ENCODE measurements around the gene OR10A5.
"Not testable (repeated sequence)": the region's sequence is repeated elsewhere in the genome, so short reads cannot be mapped to it uniquely, and the experiment has no call there.

Gene OR10A5, protein sequence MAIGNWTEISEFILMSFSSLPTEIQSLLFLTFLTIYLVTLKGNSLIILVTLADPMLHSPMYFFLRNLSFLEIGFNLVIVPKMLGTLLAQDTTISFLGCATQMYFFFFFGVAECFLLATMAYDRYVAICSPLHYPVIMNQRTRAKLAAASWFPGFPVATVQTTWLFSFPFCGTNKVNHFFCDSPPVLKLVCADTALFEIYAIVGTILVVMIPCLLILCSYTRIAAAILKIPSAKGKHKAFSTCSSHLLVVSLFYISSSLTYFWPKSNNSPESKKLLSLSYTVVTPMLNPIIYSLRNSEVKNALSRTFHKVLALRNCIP

DNA sequence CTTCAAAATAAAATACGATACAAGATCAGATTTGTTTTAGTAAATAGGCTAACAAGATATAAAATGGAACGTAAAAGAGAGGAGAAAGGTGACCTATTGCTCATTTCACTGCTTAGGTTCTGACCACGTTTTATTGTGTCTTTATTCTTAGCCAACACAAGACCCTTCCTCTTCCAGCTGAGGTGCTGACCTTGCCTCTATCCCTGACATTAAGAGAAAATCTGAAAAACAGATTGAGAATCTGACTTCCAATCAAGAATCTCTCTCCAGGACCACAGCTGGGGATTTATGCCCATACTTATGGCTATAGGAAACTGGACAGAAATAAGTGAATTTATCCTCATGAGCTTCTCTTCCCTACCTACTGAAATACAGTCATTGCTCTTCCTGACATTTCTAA lies at the start of gene OR10A5:
Gene OR10A5, plus strand, starts transcription at position 301 of the 400 bp plus-strand sequence. Its CDS starts 0 bp downstream, at position 301.
- no peak for DNase-seq (ENCODE audit: low spot score)

DNA sequence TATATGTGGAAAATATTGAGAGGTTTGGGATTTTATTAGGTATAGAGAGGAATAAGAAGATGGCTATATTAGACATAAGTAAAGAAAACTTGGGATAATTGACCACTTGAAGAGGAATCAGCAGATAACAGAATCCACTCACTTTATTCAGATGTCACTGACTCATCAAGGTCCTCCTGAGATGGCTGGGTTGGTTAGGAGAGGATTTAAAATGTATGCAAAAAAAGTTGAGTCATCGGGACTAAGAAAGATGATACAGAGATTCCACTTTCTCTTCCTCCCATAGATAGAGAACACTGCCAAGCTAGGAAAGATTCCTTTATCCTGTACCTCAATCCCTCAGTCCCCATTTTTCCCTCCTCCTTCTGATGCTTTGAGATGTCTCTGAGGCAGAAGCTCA lies 46.1 kb upstream of the OR10A5 start, which contains the start of gene OR6A2:
Gene OR6A2, minus strand, starts transcription at position 288 of the 400 bp plus-strand sequence. CDS start 3,981 bp downstream, outside the sequence.
- no peak for DNase-seq (ENCODE audit: low spot score)

DNA sequence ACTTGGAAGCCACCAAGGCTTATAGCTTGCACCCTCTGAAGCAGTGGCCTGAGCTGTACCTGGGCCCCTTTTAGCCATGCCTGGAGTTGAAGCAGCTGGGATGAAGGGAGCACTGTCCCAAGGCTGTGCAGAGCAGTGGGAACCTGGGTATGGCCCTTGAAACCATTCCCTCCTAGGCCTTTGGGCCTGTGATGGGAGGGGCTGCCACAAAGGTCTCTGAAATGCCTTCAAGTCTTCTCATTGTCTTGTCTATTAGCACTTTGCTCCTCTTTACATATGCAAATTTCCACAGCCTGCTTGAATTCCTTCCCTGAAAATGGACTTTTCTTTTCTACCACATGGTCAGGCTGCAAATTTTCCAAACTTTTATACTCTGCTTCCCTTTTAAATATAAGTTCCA lies 44.4 kb upstream of the OR10A5 start:
- not testable (repeated sequence) for DNase-seq (ENCODE audit: low spot score)

DNA sequence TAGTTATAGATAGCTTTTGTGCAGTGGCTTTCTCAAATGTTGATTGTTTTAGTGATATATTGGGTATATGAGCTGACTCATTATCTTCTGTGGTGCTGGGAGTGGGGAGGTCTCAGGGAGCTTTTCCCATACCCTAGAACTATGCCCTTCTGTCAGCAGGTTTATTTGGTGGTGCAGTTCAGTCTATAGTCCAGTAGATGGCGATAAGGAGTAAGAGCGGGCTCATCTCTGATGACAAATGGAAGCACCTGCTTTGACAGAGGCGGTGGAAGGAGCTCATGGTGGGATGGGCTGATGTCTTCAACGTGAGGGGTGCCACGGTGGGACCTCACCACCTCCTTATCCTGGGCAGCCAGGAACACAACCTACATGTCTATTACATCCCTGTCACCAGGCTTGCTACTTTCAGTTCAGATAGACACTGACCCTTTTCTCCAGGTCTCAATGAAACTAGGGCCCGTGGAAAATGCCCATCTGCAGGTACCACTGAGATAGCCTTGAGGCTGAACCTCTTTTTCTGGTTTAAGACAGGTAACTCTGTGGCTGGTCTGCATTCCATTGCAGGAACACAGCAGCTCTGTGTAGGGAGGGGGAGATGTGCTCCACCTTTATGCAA lies 33.0 kb upstream of the OR10A5 start:
- DNase-seq (ENCODE audit: low spot score): peak; percentile 62

DNA sequence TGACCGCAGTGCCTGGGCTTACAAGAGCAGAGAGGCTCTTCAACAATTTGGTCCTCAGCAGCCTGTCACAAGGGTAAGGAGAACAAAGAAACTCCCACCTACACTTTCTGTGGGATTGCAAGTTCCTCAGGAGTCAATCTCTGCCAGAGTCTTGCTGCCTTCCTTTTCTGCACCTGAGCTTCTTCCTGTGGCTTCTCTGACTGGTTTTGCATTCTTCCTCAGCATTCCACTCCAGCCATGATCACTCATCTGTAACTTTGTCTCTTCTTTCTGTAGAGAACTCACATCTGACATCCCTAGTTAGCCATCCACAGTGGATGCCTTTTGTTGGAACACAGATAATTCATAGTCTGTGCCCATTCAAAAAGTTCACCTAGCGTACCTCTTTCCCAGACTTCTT lies 31.8 kb upstream of the OR10A5 start:
- DNase-seq (ENCODE audit: low spot score): no peak

DNA sequence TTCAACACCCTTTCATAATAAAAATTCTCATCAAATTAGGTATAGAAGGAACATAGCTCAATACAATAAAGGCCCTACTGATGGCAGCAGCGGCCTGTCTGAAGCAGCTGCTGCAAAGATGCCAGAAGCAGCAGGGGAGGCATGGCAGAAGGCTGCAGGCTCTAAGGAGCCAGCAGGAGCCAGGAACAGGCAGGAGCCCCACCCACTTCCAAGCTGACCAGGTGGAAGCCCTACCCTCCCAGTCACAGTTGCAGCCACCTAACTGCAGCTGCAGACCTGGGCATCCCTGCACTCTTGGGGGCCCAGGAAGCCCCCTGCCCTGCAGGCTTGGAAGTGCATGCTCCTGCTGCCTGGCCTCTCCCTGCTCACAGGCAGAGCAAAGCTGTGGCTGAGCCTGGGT lies 27.8 kb upstream of the OR10A5 start:
- DNase-seq (ENCODE audit: low spot score): no peak

DNA sequence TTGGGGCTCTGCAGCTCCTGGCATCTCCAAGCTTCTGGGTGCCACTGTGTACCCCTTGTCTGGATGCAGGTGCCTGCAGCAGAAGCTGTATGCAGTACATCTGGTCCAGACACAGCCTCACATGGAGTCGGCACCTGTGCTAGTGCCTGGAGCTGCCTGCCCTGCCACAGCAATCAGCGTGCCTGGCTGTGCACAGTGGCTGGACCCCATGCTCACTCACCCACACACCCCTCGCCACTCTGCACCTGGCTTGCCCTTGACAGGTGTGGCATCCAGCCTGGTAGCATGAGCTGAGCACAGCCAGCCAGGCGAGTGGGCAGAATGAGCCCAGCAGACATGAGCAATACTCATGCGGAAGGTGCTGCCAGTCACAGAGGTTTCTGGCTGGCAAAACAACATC lies 26.5 kb upstream of the OR10A5 start:
- no peak for DNase-seq (ENCODE audit: low spot score)

DNA sequence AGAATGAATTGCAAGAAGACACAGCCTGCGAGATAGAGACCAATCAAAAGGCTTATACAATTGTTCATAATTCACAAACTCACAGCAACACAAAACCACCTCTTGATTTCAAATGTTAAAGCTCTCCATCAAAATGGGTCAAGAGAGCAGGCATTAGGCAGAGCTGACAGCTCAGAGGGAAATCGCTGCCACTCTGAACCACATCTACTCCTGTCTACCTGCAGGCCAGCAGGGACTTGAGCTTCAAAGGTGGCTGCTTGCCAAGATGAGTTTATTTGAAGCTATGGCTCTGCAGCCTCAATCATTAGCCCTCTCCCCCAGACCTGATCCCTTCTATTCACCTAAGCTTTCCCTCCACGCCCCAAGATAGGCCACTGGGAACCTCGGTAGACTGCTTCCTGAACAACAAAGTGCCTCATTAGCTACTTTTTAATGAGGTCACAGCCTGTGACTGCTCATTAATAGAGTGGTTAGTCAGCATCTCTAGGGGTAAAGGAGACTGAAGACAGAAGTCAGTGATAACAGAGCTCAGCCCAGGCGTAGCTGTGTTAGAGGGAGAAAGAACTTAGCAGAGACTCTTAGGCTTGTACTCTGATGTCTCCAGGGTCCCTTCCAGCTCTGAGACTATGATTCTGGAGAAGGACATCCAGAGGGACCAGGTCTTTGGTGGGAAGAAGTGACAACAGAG lies 21.2 kb upstream of the OR10A5 start:
- DNase-seq (ENCODE audit: low spot score): no peak

DNA sequence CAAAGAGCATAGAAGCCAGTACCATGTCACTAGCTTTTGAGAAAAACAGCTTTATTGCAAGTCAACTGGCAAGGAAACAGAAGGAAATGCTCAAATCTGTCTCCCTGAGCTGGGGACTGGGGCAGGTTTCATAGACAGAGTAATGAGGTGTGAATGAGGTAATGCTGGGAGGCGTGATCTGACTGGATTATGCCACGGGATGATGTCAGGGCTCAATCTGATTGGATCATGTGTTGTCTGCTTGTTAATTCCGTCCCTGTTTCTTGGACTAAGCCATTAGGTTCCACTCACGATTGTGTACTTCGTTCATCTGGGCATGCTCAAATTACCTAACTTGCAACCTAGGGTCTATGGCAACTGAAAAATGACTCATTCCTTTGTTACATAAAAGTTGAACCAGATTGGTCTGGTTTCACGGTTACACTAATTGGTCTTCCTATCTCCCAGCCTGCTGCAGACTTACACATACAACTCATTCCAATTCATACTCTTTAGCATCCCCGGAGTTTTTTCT lies 20.2 kb upstream of the OR10A5 start:
- DNase-seq (ENCODE audit: low spot score): no peak

DNA sequence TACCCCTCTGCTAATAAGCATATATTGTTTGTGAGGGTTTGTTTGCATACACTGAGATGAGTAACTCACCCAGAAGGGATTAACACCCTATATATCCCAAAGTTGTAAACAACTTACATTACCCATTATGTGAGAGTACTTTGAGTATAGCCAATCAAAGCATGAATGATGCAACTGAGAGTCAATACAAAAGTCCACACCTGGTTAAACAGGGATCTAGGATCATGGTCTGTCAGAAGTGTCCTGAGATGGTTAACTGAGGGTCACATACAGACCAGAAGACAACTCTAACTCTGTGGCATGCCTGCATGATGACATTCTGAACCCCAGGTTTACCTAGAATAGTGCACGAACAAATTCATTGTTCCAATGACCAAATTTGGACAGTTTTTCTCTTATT lies 17.4 kb upstream of the OR10A5 start:
- DNase-seq (ENCODE audit: low spot score): no peak

DNA sequence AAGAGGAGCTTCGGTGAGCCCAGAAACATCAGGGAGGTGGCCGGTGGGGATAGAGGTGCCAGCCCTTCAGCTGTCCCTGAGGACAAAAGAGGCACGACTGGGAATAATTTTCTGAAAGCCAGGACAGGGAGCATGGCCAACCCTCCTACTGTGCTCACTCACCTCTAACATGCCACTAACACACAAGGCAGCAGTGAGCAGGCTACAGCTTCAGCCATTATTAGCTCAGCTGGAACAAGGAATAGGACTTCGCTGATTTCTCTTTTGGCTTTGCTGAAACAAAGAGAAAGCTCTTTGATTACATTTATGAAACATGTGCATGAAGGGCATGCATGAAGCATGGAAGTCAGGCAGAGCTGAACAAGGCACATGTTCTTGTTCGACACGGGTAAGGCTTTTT lies 12.1 kb upstream of the OR10A5 start:
- DNase-seq (ENCODE audit: low spot score): no peak

DNA sequence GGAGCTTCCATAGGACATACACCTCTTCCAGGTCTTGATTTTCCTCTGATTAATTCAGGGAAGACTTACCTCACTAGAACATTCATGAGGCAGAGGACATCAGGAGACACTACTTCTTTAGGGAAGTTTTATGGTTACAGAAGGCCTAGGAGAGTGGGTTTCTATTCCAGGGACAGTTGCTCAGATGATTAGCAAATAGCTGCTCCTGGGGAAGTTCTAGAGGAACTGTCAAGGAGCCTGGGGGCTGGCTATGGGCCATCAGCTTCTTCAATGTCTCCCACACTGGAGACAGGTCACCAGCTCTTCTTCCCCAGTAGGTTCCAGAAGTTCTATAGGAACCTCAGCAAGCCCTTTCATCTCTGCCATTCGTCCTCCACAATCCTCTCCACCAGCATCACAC lies 11.5 kb upstream of the OR10A5 start:
- DNase-seq (ENCODE audit: low spot score): no peak

DNA sequence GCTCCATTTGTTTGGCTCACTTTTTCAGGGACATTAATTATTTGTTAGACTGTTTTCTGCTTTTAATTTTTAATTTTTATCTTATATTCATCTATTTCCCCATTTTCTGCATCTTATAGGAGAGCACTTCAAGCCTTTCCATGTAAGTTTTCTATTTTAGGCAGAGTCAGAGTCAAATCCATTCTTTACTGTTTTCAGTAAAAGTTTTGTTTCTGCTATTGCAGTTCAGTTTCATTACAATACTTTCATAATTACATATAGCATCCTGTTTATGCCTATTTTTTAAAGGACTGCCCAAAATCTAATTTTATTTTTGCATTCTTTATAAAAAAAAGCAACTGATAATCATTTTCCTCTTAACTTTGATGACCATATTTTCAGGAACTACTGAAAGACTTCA lies 3.8 kb upstream of the OR10A5 start:
- DNase-seq (ENCODE audit: low spot score): no peak

DNA sequence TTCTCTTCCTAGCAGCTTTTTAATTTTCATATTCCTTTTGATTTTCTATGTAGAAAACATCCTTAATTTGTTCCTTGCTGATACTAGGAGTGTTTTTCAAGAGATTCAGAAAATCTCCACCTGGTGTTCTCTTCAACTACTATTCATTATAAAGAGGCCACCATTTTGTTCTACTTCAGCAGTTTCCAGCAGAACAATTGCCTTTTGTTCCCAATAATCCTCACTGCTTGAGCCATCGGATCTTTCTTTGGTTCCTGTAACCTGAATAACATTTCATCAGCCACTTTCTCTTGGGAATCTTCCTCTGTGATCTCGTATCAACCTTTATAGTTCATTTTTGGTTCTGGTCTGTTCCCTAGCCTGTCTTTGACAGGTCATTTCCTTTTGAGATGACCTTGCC lies 1.8 kb upstream of the OR10A5 start:
- no peak for DNase-seq (ENCODE audit: low spot score)

DNA sequence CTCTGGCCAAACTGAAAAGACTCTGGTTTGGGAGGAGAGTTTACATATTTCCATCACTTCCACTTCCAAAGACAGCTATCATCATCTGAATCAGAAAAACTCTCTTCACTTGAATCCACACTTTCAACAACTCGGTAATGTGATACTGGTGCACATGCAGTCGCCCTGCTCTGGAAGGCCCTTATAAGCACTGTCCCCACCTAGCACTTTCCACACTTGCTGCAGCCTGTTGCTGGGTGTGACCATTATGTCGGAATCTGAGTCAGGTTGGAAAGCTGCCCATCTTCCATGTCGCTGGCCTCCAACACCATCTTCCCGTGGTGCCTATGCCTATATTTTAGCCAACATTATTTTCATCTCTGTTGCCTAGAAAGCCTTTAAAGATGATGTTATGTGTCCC lies 1.1 kb upstream of the OR10A5 start:
- DNase-seq (ENCODE audit: low spot score): no peak

DNA sequence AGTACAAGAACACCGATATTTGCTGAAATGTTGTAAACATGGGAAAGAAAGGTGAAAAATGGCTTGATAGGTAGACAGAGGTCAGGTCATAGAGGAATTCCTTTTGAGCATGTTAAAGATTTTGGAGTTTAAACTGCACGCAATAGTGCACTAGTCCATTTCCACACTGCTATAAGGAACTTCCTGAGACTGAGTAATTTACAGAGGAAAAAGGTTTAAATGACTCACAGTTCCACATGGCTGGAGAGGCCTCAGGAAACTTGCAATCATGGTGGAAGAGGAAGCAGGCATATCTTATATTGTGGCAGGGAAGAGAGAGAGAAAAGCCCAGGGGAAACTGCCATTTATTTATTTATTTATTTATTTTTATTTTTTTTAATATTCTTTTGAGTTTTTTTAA lies 5.0 kb downstream of the OR10A5 start:
- no peak for DNase-seq (ENCODE audit: low spot score)

DNA sequence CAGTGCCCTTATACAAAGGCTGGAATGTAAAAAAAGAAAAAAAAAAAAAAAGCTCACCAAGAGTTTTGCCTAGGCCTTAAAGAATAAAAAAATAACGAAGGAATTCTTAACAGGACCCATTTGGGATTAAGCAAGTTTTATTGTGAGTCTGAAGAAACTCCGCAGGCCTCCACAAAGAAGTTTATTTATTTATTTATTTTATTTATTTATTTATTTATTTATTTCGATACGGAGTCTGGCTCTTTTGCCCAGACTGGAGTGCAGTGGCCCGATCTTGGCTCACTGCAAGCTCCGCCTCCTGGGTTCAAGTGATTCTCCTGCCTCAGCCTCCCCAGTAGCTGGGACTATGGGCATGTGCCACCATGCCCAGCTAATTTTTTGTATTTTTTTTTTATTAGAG lies 9.3 kb downstream of the OR10A5 start:
- DNase-seq (ENCODE audit: low spot score): not testable (repeated sequence)

DNA sequence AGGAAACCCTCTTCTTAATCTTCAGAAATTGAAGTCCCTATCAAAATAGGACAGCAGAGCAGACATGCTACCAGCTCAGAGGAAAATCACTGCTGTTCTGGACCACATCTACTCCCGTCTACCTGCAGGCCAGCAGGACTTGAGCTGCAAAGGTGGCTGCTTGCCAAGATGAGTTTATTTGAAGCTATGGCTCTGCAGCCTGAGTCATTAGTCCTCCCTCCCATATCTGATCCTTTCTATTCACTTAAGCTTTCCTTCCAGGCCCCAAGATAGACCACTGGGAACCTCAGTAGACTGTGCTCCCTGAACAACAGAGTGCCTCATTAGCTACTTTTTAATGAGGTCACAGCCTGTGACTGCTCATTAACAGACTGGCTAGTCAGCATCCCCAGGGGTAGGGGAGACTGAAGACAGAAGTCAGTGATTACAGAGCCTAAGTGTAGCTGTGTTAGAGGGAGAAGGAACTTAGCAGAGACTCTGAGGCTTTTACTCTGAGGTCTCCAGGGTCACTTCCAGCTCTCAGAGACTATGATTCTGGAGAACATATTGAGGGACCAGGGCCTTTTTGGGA lies 10.6 kb downstream of the OR10A5 start:
- no peak for DNase-seq (ENCODE audit: low spot score)

DNA sequence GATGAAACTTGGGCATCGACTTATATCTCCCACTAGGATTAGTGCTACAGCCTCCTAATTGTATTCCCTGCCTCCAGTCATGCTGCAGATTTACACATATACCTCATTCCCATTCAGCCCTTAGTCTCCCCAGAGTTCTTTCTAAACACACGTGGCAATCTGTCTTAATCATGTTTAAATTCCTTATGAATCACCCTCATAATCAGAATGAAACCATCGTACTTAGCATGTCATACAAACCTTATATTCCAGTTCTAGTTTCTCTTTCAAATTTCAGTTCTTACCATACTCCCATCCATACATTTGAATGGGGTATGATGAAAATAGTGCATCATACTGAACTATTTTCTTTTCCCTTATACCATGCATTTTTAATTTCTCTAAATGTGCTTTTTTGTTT lies 11.4 kb downstream of the OR10A5 start:
- DNase-seq (ENCODE audit: low spot score): no peak

DNA sequence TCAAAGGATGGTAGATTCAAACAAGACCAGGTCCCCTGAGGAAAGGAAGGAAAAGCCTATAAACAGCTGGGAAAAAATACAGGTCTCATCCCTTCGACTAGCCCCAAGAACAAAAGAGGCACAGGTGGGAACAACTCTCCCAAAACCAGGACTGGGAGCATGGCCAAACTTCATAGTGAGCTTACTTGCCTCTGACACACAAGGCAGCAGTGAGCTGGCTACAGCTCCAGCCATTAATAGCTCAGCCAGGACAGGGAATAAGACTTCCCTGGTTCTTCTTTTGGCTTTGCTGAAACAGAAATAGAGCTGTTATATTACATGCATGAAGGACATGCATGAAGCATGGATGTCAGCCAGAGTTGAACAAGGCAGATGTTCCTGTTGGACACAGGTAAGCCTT lies 17.5 kb downstream of the OR10A5 start, which contains the start of gene OR10A2:
Gene OR10A2, plus strand, starts transcription at position 97 of the 400 bp plus-strand sequence. CDS start 6,698 bp downstream, outside the sequence.
- DNase-seq (ENCODE audit: low spot score): no peak

DNA sequence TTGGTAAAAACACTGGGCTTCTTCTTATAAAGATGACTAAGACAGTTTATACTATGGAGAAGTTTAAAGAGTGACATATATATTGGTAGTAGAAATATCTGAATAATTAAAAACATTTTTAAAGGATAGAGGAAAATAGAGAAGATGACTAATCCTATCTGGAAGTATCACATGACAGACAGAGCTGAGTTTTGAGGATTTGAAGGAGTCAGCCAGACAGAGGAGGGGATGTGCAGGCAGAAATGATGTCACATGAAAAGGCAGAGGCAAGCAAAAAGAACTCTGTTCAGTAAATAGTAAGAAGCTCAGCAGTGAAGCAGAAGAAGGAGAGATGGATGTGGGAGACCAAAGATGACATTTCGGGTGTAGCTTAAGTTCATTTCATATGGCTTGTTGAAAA lies 19.0 kb downstream of the OR10A5 start:
- no peak for DNase-seq (ENCODE audit: low spot score)

DNA sequence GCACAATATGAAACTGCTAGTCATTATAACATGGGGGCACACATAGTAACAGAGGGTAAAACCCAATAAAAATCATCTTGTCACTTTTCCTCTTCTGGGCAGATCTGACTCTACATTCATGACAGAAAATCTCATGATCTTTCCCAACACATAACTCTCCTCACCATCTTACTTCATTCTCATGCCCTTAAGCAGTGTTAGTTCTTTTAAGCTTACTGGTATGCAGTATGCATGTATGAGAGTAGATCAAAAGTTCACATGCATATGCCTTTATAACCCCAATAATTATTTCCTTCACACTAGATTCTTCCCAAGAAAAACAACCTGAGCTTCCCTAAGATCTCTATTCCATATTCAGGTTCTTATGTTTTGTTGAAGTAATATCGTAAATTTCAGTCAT lies 25.8 kb downstream of the OR10A5 start:
- no peak for DNase-seq (ENCODE audit: low spot score)

DNA sequence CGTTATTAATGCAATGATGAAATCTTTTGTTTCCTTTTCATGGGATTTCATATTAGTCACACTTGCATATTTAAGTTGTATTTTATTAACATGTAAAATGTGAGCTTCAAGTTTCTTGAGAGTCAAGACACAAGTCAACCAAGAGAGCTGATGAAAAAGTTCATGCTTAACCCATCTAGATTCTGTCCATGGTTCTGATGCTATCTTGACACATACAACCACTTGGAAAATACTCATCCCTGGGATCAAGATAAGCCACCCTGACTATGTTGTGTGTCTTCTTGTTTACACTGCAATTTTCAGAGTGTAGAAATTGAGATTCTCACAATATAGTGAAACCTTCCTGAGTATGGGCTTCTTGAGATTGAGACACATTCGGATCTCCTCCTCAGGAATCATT lies 30.3 kb downstream of the OR10A5 start:
- no peak for DNase-seq (ENCODE audit: low spot score)

Data from germinal center (tissue), 1 donor.